ENCODE measurements around the gene EML1. TPM values are rescaled to one million over a fixed set of nuclear protein-coding genes. Genes with fewer than 3 reads are reported as not detected.

The EML1 gene
- total RNA-seq, 1 experiment from 2014 or later = 7.2 TPM

DNA sequence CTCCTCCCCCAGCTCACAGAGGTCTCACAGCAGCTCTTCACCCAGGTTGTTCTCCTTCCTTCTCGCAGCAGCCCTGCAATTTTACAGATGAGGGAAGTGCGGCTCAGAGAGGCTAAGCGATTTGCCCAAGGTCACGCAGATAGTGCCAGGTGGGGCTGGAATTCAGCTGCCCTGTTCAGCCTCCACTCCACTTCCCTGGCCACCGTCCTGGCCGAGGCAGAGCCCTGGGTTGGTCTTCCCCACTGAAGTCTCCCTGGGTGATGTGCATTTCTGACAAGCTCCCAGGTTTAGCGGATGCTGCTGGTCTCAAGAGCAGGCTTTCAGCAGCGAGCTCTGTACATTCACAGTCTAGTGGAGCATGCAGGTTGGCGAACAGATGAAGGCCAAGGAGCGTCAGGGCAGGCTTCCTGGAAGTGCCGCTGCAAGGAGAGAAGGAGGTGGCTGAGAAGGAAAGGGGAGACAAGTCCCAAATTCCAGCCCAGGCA, 28.9 kb upstream of the EML1 start:
- Histone ChIP-seq H3K27me3 (replicated peaks; ENCODE audit: control insufficient read depth, insufficient read depth, low read length) (no peaks in the 10 kb centered on the region), H3K36me3 (ENCODE audit: control insufficient read depth, insufficient read depth, low read length) (no peaks in the 10 kb centered on the region), H3K4me1 (no peaks in the 10 kb centered on the region), H3K4me3 (ENCODE audit: low read depth, low read length) (no peak overlapping the region), H3K9me3 (no peaks in the 10 kb centered on the region)
- no peak for TF ChIP-seq CTCF (IDR thresholded peaks at IDR 0.05; ENCODE audit: insufficient read depth in 1 of 2, low read depth in 1 of 2, low read length in 1 of 2, severe bottlenecking in 1 of 2, unreplicated experiment in 1 of 2)
- Mint-ChIP-seq H3K4me3 (ENCODE audit: unreplicated experiment) (no peak overlapping the region), H3K9me3 (ENCODE audit: unreplicated experiment) (no peaks in the 10 kb centered on the region), H3K27ac (ENCODE audit: unreplicated experiment) (no peak overlapping the region), H3K27me3 (ENCODE audit: insufficient read depth, unreplicated experiment) (peaks cover 5% of the 10 kb centered on the region), H3K36me3 (ENCODE audit: insufficient read depth, unreplicated experiment) (no peaks in the 10 kb centered on the region), H3K4me1 (ENCODE audit: low read depth, unreplicated experiment) (no peaks in the 10 kb centered on the region)
- BruUV-seq (replicated peaks) = no TSS peak
- POLR2A ChIA-PET = no interaction called here
- DNase-seq = no peak
- intact Hi-C loops (cut with micrococcal nuclease; ENCODE audit: unreplicated experiment) = no loop called here
- CTCF ChIA-PET = no interaction called here

GRCh38 chr14:99768381-99768780, 24.8 kb upstream of the EML1 start:
- H3K27me3 Mint-ChIP-seq (ENCODE audit: insufficient read depth, unreplicated experiment) = peaks cover 3% of the 10 kb centered on the region
- Histone ChIP-seq H3K4me3 (ENCODE audit: low read depth, low read length) (no peak overlapping the region), H3K36me3 (ENCODE audit: control insufficient read depth, insufficient read depth, low read length) (no peaks in the 10 kb centered on the region), H3K4me1 (no peaks in the 10 kb centered on the region), H3K27me3 (replicated peaks; ENCODE audit: control insufficient read depth, insufficient read depth, low read length) (no peaks in the 10 kb centered on the region), H3K9me3 (no peaks in the 10 kb centered on the region)
- BruUV-seq (replicated peaks) = no TSS peak
- no peaks in the 10 kb centered on the region for H3K9me3 Mint-ChIP-seq (ENCODE audit: unreplicated experiment)
- no peak for DNase-seq
- no peak overlapping the region for H3K27ac Mint-ChIP-seq (ENCODE audit: unreplicated experiment)
- H3K36me3 Mint-ChIP-seq (ENCODE audit: insufficient read depth, unreplicated experiment) = no peaks in the 10 kb centered on the region
- no peak for TF ChIP-seq CTCF (IDR thresholded peaks at IDR 0.05; ENCODE audit: insufficient read depth in 1 of 2, low read depth in 1 of 2, low read length in 1 of 2, severe bottlenecking in 1 of 2, unreplicated experiment in 1 of 2)
- H3K4me3 Mint-ChIP-seq (ENCODE audit: unreplicated experiment) = no peak overlapping the region
- CTCF ChIA-PET = no interaction called here
- H3K4me1 Mint-ChIP-seq (ENCODE audit: low read depth, unreplicated experiment) = no peaks in the 10 kb centered on the region
- POLR2A ChIA-PET = no interaction called here
- intact Hi-C loops (cut with micrococcal nuclease; ENCODE audit: unreplicated experiment) = no loop called here

GRCh38 chr14:99769123-99769522, 24.1 kb upstream of the EML1 start:
- no TSS peak for BruUV-seq (replicated peaks)
- no peak overlapping the region for H3K4me3 ChIP-seq (ENCODE audit: low read depth, low read length)
- intact Hi-C loops (cut with micrococcal nuclease; ENCODE audit: unreplicated experiment) = no loop called here
- Mint-ChIP-seq H3K27ac (ENCODE audit: unreplicated experiment) (no peak overlapping the region), H3K36me3 (ENCODE audit: insufficient read depth, unreplicated experiment) (no peaks in the 10 kb centered on the region), H3K4me1 (ENCODE audit: low read depth, unreplicated experiment) (no peaks in the 10 kb centered on the region), H3K4me3 (ENCODE audit: unreplicated experiment) (no peak overlapping the region), H3K9me3 (ENCODE audit: unreplicated experiment) (no peaks in the 10 kb centered on the region), H3K27me3 (ENCODE audit: insufficient read depth, unreplicated experiment) (peaks cover 3% of the 10 kb centered on the region)
- H3K4me1 ChIP-seq = no peaks in the 10 kb centered on the region
- H3K9me3 ChIP-seq = no peaks in the 10 kb centered on the region
- no peaks in the 10 kb centered on the region for H3K27me3 ChIP-seq (replicated peaks; ENCODE audit: control insufficient read depth, insufficient read depth, low read length)
- TF ChIP-seq CTCF (IDR thresholded peaks at IDR 0.05; ENCODE audit: insufficient read depth in 1 of 2, low read depth in 1 of 2, low read length in 1 of 2, severe bottlenecking in 1 of 2, unreplicated experiment in 1 of 2) = no peak
- no peaks in the 10 kb centered on the region for H3K36me3 ChIP-seq (ENCODE audit: control insufficient read depth, insufficient read depth, low read length)
- ChIA-PET POLR2A (no interaction called here), CTCF (no interaction called here)
- DNase-seq = no peak
